ENCODE measurements around the gene ARL5C.
A peak's percentile ranks its signal among the peaks of the same experiment; 100 is the strongest.

The ARL5C gene

GRCh38 chr17:39161962-39162361 lies 4.0 kb downstream of the ARL5C start:
- no peak for TF ChIP-seq CTCF (IDR thresholded peaks at IDR 0.05; ENCODE audit: borderline replicate concordance, control extremely low read depth, extremely low read depth, insufficient read depth, missing control alignments)
- in situ Hi-C loops (cut with MboI; ENCODE audit: low sequenced_read_pairs, unreplicated experiment): no loop called here
- no peak for DNase-seq (ENCODE audit: low spot score)

- no peak for TF ChIP-seq CTCF (IDR thresholded peaks at IDR 0.05; ENCODE audit: borderline replicate concordance, control extremely low read depth, extremely low read depth, insufficient read depth, missing control alignments)
- no peak for DNase-seq (ENCODE audit: low spot score)
- in situ Hi-C loops (cut with MboI; ENCODE audit: low sequenced_read_pairs, unreplicated experiment): loop anchor here (10.0 kb wide), 1 partner anchor 174 kb away; no protein-coding TSS in a partner anchor
Measured at GRCh38 chr17:39158623-39159022, 7.3 kb downstream of the ARL5C start.

GRCh38 chr17:39156491-39156890 lies 9.5 kb downstream of the ARL5C start:
- DNase-seq (ENCODE audit: low spot score): no peak
- in situ Hi-C loops (cut with MboI; ENCODE audit: low sequenced_read_pairs, unreplicated experiment): loop anchor here (10.0 kb wide), 1 partner anchor 172 kb away; no protein-coding TSS in a partner anchor
- TF ChIP-seq CTCF (IDR thresholded peaks at IDR 0.05; ENCODE audit: borderline replicate concordance, control extremely low read depth, extremely low read depth, insufficient read depth, missing control alignments): no peak

- in situ Hi-C loops (cut with MboI; ENCODE audit: low sequenced_read_pairs, unreplicated experiment): loop anchor here (10.0 kb wide), 1 partner anchor 171 kb away; no protein-coding TSS in a partner anchor
- no peak for TF ChIP-seq CTCF (IDR thresholded peaks at IDR 0.05; ENCODE audit: borderline replicate concordance, control extremely low read depth, extremely low read depth, insufficient read depth, missing control alignments)
- DNase-seq (ENCODE audit: low spot score): no peak
Measured at GRCh38 chr17:39155654-39156053, 10.3 kb downstream of the ARL5C start.

GRCh38 chr17:39153599-39154051 lies 12.3 kb downstream of the ARL5C start:
- DNase-seq (ENCODE audit: low spot score): peak; percentile 76
- in situ Hi-C loops (cut with MboI; ENCODE audit: low sequenced_read_pairs, unreplicated experiment): loop anchor here (10.0 kb wide), 1 partner anchor 169 kb away; no protein-coding TSS in a partner anchor
- no peak for TF ChIP-seq CTCF (IDR thresholded peaks at IDR 0.05; ENCODE audit: borderline replicate concordance, control extremely low read depth, extremely low read depth, insufficient read depth, missing control alignments)

GRCh38 chr17:39151943-39152818 lies 13.8 kb downstream of the ARL5C start:
- no peak for DNase-seq (ENCODE audit: low spot score)
- in situ Hi-C loops (cut with MboI; ENCODE audit: low sequenced_read_pairs, unreplicated experiment): loop anchor here (10.0 kb wide), 1 partner anchor 167 kb away; no protein-coding TSS in a partner anchor

More at GRCh38 chr17:39151943-39152818, 13.8 kb downstream of the ARL5C start:
- no peak for TF ChIP-seq CTCF (IDR thresholded peaks at IDR 0.05; ENCODE audit: borderline replicate concordance, control extremely low read depth, extremely low read depth, insufficient read depth, missing control alignments)
